GM19455 (cell line): Measurements from ENCODE around the gene NAV2.
"Not testable (repeated sequence)": the region's sequence is repeated elsewhere in the genome, so short reads cannot be mapped to it uniquely, and the experiment has no call there.

Experiments used
- ATAC-seq: cut with Tn5 transposase; IDR thresholded peaks from one replicate; pipeline ENCODE4 v1.9.1; 2021; ENCODE audit not compliant: unreplicated experiment

NAV2 gene

DNA sequence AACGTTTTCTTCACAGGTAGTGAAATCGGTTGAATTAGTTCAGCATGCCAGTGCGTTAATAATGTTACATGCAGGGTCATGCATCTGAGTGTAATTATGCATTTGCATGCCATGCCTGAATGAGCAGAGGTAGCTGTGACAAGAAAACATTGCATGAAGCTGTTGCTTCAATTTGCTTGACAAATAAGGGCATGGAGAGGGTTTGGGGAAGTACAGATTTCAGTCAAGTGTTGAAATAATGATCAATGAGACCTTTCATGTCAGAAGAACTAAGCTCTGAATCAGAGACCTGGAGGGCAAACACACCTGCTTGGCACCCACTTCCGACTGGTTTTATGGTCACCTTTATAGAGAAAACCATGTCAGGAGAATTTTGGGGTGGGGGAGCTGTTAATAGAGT is 226.2 kb downstream of the NAV2 start:
- no peak for ATAC-seq

DNA sequence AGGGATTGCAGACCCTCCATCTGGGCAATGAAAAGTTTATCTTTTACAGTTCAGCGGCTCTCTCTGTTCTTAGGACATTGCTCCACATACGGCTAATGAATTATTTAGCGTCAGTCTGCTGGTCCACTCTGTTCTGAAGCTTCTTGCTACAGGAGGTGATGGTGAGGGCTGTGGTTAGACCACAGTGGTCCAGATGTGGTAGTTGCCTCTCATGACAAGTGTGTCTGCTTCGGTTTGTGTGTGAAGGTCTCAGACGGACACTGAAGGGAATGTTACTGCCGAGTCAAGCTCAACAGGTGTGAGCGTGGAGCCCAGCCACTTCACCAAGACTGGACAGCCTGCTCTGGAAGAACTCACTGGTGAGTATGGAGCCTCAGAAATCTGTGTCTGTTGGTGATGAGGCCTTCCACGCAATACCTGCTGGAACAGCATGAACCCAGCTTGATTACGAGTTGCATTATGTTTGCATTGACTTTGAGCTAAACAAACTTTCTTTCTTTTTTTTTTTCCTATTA is 226.8 kb downstream of the NAV2 start:
- no peak for ATAC-seq

DNA sequence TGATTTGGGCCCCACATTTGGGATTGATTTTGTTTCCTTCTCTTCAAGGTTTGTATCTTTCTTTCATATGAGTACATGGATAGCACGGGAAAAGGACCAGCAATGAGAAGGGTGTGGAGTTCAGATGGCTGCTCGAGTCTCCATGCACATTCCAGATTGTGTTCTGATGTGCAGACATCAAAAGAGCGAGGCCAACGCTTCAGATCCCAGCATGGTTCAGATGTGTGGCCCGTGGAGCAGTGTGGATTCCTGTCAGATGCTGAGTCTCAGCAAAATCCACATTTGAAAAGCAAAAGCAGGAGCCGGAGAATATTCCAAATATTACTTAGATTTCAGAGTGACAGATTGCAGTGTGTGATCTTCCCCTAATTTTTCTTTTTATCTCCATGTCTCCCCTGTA is 228.2 kb downstream of the NAV2 start:
- no peak for ATAC-seq

DNA sequence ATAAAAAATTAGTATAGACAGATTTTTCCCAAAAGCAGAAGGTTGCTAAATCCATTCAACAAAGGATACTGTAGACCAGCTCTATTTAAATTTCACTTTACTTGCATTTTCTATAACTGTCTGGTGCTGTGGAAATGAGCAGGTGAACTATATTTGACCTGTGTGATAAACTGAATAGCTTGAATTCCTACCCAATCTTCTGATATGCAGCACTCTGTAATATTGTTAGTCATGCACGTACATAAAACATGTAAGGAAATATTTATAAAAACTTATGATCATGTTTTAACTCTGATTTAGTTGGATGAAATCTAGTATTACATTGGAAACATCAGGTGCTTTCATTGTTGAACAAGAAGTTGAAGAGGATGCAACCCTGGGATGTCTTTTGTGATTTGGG is 234.0 kb downstream of the NAV2 start:
- ATAC-seq = no peak

DNA sequence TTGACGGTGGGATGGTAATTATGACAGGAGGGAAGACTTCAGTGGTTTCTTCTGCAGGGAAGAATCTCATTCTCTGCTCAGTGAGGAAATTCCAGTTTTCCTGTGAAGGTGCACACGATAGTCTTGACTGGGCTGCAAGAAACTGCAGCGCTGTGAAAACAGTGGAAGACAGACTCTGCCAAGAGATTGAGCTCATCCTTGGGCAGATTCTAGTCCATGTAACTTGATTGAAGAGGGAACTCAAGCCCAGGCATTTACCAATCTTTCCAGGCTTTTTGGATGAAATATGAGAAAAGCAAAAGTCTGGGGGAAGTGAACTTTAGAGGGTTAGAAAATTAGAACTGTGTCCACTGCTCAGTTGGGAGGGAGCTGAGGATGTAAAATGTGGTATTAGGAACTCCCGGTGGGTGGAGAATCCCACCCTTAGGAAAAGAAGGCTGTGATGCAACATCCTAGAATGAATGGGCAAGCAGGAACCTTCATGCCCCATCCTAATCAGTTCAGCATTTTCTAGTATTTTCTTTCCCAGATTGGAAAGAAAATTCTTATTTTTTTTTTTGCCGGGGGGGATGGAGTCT is 235.0 kb downstream of the NAV2 start:
- no peak for ATAC-seq

DNA sequence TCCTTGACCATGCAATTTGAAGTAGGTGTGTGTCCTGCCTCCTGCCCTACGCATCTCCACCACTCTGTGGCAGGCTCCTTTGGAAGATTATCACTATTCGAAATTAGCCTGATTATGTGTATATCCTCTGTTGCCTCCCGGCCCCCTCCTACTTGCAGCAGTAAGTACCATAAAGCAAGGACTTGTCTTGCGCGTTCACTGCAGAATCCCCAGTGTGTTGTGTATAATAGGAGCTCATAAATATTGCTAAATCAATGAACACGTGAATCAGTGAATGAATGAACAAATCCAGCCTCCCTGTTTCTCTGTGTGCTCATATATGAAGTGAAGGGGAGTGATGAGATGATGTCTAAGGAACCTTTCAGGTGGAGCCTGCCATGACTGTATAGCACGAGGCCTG is 237.0 kb downstream of the NAV2 start:
- no peak for ATAC-seq

DNA sequence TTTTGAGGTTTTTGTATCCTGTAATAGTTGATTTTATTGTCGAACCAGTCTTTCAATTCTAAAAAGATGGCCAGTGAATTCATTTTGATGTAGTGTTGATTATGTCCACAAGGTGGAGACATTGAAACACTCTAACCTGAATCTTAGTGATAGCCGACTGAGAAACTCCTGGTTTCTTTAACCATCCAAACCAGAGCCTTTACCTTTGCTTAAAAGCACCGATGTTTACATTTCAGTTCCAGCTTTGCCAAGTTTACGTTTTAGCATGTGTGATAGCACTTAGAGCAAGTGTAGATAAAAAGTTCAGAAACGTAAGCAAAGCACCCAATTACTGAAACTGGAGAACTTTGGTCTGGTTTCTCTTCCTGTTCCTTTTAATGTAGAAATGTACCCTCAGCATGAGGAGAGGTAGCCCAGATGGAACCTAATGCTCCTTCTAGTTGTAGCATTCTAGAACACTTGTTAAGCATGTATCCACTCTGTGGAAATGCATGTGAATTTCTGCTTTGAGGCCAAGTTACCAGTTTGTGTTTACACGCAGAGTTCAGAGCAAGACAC is 239.0 kb downstream of the NAV2 start:
- ATAC-seq = peak; percentile 84

DNA sequence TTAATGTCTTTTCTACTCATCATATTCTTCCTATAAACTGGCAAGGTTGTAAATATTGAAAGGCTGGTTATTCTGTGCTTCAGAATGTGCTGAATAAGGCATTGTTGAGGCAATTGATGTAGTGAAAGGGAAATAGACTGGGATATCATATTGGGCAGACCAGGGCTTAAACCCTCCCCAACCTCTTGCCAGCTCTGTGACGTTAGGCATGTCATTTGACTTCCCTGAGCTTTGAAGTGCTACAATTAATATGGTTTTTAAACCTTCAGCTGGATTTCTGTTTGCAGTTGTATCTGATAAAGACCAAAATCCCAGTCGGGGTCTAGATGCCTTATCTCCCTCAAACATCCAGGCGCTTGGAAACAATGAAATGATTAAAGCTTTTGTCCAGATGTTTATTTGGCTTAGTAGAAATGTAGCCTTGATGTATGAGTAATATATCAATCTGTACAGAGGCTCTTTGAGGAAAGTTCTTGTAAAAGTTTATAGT is 239.5 kb downstream of the NAV2 start:
- no peak for ATAC-seq

DNA sequence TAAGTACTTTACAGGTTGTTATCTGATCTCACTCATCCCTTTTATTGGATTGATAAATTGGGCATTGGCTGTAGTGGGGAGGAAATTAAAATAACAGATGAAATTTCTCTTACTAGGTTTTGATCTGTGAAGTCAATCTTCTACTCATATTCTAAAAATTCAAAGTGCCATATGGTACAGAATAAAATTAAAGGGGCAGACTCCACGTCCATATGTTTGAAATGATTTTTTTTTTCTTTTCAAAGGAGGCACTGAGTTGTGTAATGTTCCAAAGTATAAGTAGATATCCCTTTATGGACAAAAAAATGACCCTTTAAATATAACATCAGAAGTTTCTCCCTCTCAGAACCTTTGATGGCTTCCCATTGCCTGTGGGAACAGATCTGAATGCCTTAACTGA is 240.3 kb downstream of the NAV2 start:
- no peak for ATAC-seq

DNA sequence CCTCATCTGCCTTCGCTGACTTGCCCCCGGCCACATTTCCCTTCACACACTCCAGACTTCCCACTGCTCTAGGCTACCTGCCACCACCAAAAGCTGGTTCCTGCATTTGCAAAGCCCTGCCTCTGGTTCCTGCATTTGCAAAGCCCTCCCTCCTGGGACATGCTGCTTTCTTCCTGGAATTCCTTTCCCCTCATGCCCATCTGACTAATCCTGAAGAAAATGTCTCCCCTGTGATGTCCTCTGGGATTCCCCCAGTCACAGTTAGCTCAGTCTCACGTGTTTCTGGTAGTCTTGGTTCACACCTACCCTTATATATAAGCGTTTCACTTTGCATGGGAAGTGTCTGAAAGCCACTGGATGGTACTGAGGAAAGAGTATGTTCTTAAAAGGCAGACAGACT is 240.7 kb downstream of the NAV2 start:
- ATAC-seq = no peak

DNA sequence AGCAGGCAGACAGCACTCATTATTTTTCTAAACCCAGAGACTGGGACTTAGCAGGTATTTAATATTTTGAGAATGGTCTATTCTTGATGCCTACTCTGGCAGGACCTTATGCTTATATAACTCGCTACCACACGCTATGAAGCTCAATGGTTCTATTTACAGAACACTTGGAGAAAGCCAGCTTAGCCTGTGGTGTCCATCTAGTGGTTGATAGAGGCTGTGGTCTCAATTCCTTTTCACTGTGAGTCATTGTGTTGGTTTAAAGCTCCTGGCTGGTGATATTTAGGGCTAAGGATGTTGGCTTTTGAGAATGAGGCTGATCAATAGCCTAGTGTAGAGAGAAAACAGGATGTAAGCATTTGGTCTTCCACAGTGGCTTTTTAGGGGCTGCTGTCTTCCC is 241.3 kb downstream of the NAV2 start:
- no peak for ATAC-seq

DNA sequence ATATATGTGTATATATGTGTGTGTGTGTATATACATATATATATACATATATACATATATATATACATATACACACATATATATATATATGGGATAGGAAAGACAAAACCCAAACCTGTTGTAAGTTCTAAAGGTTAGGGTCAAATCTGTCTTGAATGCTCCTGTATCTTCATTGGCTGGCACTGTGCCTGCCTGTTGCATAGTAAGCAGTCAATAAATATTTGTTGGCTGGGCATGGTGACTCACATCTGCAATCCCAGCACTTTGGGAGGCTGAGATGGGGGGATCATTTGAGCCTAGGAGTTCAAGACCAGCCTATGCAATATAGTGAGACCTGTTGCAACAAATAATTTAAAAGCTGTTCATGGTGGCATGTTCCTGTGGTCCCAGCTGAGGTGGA is 242.3 kb downstream of the NAV2 start:
- no peak for ATAC-seq

DNA sequence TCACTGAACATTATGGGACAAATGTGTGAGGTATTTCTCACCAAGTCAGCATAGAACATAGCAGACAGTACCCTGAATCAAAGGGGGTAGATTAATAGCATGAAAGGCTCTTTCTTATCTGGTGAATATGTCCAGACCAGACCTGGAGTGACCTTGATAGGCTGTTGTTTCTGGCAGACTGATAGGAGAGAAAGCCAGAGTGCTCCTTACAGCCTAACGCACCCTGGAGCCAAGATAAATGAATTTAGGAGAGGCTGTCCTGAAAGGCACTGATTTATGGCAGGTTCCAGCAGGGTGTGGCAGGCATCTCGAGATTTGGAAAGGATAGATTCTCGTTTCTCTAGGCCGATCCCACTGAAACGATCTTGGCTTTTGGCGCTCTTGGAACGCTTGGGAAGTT is 243.0 kb downstream of the NAV2 start:
- ATAC-seq = no peak

DNA sequence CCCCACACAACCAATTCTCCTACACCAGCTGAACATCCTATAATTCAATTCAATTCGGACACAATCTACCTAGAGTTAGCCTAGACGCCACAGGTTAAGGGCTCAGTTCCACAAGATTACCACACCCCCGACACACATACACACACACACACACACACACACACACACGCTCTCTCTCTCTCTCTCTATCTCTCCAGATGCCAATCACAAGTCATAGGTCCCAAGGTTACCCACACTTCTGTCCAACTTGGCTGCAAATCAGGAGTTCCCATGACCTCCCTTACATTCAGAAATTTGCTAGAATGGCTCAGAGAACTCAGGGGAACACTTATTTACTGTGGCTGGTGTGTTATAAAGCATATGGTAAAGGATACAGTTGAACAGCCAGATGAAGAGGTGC is 243.6 kb downstream of the NAV2 start:
- no peak for ATAC-seq

DNA sequence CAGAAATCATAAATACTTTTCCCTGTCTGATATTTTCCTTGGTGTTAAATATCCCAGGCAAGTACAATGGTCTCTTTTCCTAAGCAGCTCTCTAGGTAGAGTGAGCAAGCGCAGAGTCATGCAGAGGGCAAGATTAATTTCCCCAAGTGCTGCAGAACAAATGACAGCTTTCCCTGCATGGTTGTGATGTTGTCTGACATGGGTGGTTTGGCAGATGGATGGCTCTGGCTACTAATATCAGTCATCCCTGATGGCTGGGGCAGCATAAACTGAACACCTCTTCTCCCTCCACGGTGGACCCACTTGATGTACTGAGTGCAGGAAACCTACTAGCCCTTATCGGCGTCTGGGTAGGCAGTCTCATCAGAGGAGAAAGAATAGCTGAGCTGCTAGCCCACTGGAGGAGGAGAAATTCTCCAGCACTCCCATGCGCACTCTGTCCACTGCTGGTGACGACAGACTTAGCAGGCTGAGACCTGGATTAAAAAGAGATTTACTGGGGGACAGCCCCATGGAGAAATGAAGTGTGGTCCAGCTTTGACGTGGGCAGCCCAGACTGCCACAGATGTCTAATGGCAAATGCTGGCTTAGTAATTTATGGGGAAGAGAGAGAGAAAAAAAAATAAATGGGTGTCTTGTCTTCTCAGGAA is 244.8 kb downstream of the NAV2 start:
- ATAC-seq = no peak

DNA sequence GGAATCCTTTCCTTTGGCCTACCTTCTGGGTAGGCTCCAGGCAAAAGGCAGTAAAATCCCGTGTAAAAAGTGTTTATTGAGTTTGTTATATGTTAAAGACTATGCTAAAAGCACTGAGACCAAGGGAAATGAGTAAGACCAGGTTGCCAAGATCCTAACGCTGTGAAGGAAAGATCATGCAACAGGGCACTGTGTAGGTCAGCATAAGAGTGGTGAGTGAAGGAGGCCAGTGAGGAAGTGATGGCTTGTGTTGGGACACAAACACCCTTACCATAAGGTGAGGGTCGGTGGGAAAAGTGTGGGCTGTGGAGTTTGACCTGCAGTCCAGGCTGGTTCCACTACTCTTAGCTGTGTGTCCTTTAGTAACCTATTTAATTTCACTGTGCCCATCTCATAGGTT is 245.6 kb downstream of the NAV2 start:
- no peak for ATAC-seq

DNA sequence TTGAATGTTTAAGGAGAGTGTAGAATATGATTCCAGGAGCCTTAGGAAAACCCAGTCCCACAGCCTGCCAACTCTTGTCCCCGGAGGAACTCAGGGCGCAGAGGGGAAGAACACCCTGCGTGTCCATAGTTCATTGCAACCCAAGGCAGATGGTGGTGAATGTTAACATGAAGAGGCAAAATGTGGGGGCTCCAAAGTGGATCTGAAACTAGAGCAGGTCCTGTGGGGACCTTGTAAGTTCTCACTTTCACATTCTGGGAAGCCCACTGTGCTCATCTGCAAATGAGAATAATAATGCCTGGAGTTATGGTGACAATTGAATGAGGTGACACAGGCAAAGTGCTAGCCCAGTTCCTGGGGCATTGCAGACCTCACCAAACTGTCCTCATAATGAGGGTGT is 246.6 kb downstream of the NAV2 start:
- no peak for ATAC-seq

DNA sequence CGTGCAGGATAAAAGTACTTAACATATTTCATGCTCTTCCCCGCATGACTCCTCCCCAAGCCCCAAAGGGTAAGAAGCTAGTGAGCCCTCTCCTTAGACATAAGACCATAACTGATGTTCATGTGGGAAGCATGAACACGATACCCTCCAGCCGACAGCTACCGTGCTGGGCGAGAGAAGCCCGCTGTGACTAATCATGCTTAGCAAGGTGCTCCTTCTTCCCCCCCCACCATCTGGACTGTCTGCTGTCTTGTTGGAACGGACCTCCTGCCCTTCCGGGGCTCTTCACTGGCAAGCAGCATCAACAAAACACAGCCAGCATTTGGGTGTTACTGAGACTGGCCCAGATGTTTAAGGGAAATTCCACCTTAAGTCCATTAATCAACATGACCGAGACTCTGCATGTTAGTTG is 247.0 kb downstream of the NAV2 start:
- ATAC-seq = no peak

DNA sequence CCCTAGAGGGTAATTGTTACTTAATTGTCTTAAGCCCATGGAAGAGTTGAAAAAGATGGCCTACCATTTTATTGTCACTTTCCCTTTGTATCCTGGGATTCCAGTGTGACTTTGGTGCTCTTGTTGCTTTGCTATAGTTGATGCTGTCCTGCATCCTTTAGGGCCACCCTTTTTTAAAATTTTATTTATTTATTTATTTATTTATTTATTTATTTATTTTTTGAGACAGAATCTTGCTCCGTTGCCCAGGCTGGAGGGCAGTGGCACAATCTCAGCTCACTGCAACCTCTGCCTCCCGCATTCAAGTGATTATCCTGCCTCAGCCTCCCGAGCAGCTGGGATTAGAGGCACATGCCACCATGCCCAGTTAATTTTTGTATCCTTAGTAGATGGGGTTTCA is 247.8 kb downstream of the NAV2 start:
- not testable (repeated sequence) for ATAC-seq

DNA sequence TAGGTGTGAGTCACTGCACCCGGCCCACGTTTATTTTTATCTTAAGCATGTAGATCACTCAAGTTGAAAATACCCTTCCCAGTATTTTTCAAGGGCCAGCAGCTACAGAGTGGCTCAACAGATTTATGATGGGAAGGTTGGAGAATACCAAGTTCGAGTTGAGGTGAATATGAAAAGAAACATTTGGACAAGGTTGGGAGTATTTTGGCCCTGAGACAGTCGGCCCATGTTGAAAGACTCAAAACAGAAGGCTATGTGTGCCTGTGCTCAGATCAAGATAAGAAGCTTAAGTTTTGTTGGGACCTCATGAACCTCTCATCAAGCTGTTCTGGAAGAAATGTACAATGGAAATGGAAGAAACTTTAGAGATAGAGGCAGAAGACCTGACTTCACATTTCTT is 248.6 kb downstream of the NAV2 start:
- no peak for ATAC-seq

DNA sequence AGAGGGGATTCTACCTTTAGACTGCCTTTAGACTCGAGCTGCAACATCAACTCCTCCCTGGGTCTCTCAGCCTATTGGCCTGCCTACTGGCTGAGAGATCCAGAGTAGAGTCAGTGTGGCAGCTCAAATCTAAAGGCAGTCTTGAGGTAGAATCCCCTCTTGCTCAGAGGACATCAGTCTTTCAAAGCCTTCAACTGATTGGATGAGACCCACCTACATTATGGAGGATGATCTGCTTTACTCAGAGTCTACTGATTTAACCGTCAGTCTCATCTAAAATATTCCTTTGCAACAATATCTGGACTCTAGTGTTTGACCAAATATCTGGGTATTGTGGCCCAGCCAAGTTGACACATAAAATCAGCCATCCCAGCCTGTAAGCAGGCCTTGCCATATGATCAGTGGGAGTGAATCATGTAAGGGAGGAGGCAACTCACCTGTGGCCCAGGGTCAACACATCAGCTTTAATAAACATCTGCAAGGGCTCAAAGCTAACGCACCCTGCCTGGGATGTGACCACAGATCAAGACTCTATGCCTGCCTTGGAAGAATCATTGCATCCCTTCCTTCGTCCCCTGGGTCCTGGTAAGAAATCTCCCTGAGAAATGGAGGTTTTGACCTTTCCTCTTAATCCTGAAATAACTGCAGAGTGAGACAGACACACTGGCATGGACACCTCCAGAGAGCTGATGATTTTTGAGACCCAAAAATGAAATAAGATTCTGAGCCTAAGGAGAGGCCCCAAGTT is 249.6 kb downstream of the NAV2 start:
- no peak for ATAC-seq

DNA sequence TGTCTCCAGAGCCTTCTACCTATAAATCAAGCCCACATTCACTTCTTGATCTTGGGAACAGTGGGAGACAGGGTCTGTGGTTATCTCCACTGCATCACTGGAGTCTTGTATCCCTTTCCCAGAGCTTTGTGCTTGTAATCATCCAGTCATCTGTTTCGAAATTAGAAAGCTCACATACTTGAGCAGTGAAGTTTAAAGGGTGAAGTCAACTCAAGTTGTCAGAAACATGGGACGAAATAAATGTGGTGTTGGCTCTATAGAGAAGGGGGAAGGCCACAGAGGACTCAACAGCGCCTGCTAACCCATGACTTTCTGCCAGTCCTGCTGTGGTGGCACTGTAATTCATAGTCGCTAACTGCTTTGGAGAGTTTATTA is 250.2 kb downstream of the NAV2 start:
- no peak for ATAC-seq
